H9 (cell line): ENCODE measurements around the gene SUPT20HL1. TPM values are rescaled to one million over a fixed set of nuclear protein-coding genes. Genes with fewer than 3 reads are reported as not detected.

ENCODE experiments used
- DNase-seq: peaks from one replicate; pipeline ENCODE4 v3.0.0-alpha.2; 2017
- H2AFZ ChIP-seq: one replicate; pipeline ENCODE4 v1.6.1; 2013; ENCODE audit warnings: mild to moderate bottlenecking, low read length, control low read depth, moderate library complexity
- H2AK5ac ChIP-seq: 2 replicates; pipeline ENCODE4 v1.6.1; 2013; ENCODE audit warnings: low read length, control low read depth, mixed read lengths; ENCODE audit not compliant: insufficient read length
- H2BK120ac ChIP-seq: one replicate; pipeline ENCODE4 v1.6.1; 2013; ENCODE audit warnings: low read depth, mild to moderate bottlenecking, low read length, control low read depth, inconsistent platforms; ENCODE audit not compliant: poor library complexity, severe bottlenecking
- H2BK12ac ChIP-seq: 2 replicates; pipeline ENCODE4 v1.6.1; 2013; ENCODE audit warnings: low read length, control low read depth, mixed read lengths, low read depth; ENCODE audit not compliant: insufficient read length
- H2BK15ac ChIP-seq: 2 replicates; pipeline ENCODE4 v1.6.1; 2013; ENCODE audit warnings: low read depth, low read length, control low read depth
- H2BK20ac ChIP-seq: one replicate; pipeline ENCODE4 v1.6.1; 2013; ENCODE audit warnings: low read depth, mild to moderate bottlenecking, low read length, control low read depth, inconsistent platforms; ENCODE audit not compliant: poor library complexity, severe bottlenecking
- H2BK5ac ChIP-seq: 2 replicates; pipeline ENCODE4 v1.6.1; 2013; ENCODE audit warnings: low read length, control low read depth, mixed read lengths; ENCODE audit not compliant: insufficient read length
- H3K14ac ChIP-seq: 2 replicates; pipeline ENCODE4 v1.6.1; 2013; ENCODE audit warnings: low read length, control low read depth; ENCODE audit not compliant: insufficient read depth
- H3K18ac ChIP-seq: 2 replicates; pipeline ENCODE4 v1.6.1; 2013; ENCODE audit warnings: low read depth, mild to moderate bottlenecking, mixed read lengths, low read length, control low read depth; ENCODE audit not compliant: insufficient read length
- H3K23ac ChIP-seq: 2 replicates; pipeline ENCODE4 v1.6.1; 2013; ENCODE audit warnings: low read length, control low read depth, mixed read lengths, low read depth; ENCODE audit not compliant: insufficient read length
- H3K23me2 ChIP-seq: 2 replicates; pipeline ENCODE4 v1.6.1; 2013; ENCODE audit warnings: low read depth, mild to moderate bottlenecking, mixed read lengths, low read length, control low read depth; ENCODE audit not compliant: insufficient read length, poor library complexity, severe bottlenecking
- H3K27ac ChIP-seq: 2 replicates; pipeline ENCODE4 v1.5.1; 2013; ENCODE audit warnings: low read length, control low read depth, mixed read lengths, low read depth; ENCODE audit not compliant: insufficient read length
- H3K27me3 ChIP-seq: 2 replicates; pipeline ENCODE4 v1.6.1; 2013; ENCODE audit warnings: low read length, control low read depth, inconsistent platforms; ENCODE audit not compliant: insufficient read depth
- H3K4ac ChIP-seq: 2 replicates; pipeline ENCODE4 v1.6.1; 2013; ENCODE audit warnings: low read depth, mild to moderate bottlenecking, control low read depth, inconsistent platforms, low read length, moderate library complexity
- H3K4me1 ChIP-seq: 2 replicates; pipeline ENCODE4 v1.6.1; 2013; ENCODE audit warnings: low read length, control low read depth, inconsistent platforms; ENCODE audit not compliant: insufficient read depth
- H3K4me2 ChIP-seq: 2 replicates; pipeline ENCODE4 v1.6.1; 2013; ENCODE audit warnings: low read length, control low read depth, mixed read lengths; ENCODE audit not compliant: insufficient read length, insufficient read depth
- H3K56ac ChIP-seq: 2 replicates; pipeline ENCODE4 v1.6.1; 2013; ENCODE audit warnings: low read depth, mild to moderate bottlenecking, mixed read lengths, low read length, control low read depth; ENCODE audit not compliant: insufficient read length
- H3K79me1 ChIP-seq: 2 replicates; pipeline ENCODE4 v1.6.1; 2013; ENCODE audit warnings: low read depth, mild to moderate bottlenecking, moderate library complexity, low read length, control low read depth, inconsistent platforms; ENCODE audit not compliant: insufficient read depth, poor library complexity, severe bottlenecking
- H3K79me2 ChIP-seq: 2 replicates; pipeline ENCODE4 v1.6.1; 2013; ENCODE audit warnings: low read length, control low read depth, inconsistent platforms; ENCODE audit not compliant: insufficient read depth
- H3K9ac ChIP-seq: 2 replicates; pipeline ENCODE4 v1.6.1; 2013; ENCODE audit warnings: low read length, control low read depth, mixed read lengths; ENCODE audit not compliant: insufficient read length; ENCODE audit errors: extremely low read depth
- H3K9me3 ChIP-seq: one replicate; pipeline ENCODE4 v1.6.1; 2013; ENCODE audit warnings: low read depth, low read length, inconsistent platforms; ENCODE audit not compliant: control insufficient read depth
- H3T11ph ChIP-seq: one replicate; pipeline ENCODE4 v1.6.1; 2013; ENCODE audit warnings: mild to moderate bottlenecking, low read length, control low read depth, inconsistent platforms
- H4K20me1 ChIP-seq: one replicate; pipeline ENCODE4 v1.6.1; 2013; ENCODE audit not compliant: control insufficient read depth, insufficient read length, insufficient read depth
- H4K5ac ChIP-seq: 2 replicates; pipeline ENCODE4 v1.6.1; 2013; ENCODE audit warnings: low read depth, mild to moderate bottlenecking, mixed read lengths, low read length, control low read depth; ENCODE audit not compliant: insufficient read length
- H4K8ac ChIP-seq: replicated peaks from 2 replicates; pipeline ENCODE4 v1.6.1; 2013; ENCODE audit warnings: low read length, control low read depth, mixed read lengths, low read depth; ENCODE audit not compliant: insufficient read length
- H4K91ac ChIP-seq: 2 replicates; pipeline ENCODE4 v1.6.1; 2013; ENCODE audit warnings: low read depth, mild to moderate bottlenecking, moderate library complexity, mixed read lengths, low read length, control low read depth; ENCODE audit not compliant: insufficient read length
- H3K27ac Mint-ChIP-seq, 3 experiments: 2 replicates in 2 of 3; 3 replicates in 1 of 3; pipeline ENCODE4 v1.8.0; 2020 to 2021; ENCODE audit warnings: mixed read lengths in 3 of 3, mild to moderate bottlenecking in 1 of 3, moderate library complexity in 1 of 3
- H3K27me3 Mint-ChIP-seq: 2 replicates; pipeline ENCODE4 v1.8.0; 2021; ENCODE audit warnings: low read depth, mild to moderate bottlenecking, moderate library complexity, mixed read lengths
- H3K36me3 Mint-ChIP-seq, 3 experiments: 2 replicates in 2 of 3; 3 replicates in 1 of 3; pipeline ENCODE4 v1.8.0; 2020 to 2021; ENCODE audit warnings: low read depth in 3 of 3, mixed read lengths in 3 of 3; ENCODE audit not compliant: insufficient read depth in 1 of 3
- H3K4me1 Mint-ChIP-seq, 2 experiments: 2 replicates each; pipeline ENCODE4 v1.8.0; 2020; ENCODE audit warnings: mixed read lengths in 2 of 2
- H3K4me3 Mint-ChIP-seq, 2 experiments: 2 replicates in 1 of 2; 3 replicates in 1 of 2; pipeline ENCODE4 v1.8.0; 2020 to 2021; ENCODE audit warnings: mild to moderate bottlenecking in 2 of 2, mixed read lengths in 2 of 2, moderate library complexity in 1 of 2
- H3K9me3 Mint-ChIP-seq, 2 experiments: 2 replicates in 1 of 2; 3 replicates in 1 of 2; pipeline ENCODE4 v1.8.0; 2020; ENCODE audit warnings: mild to moderate bottlenecking in 2 of 2, mixed read lengths in 2 of 2, moderate library complexity in 1 of 2
- WGBS: extraction: QIAGEN DNeasy Blood & Tissue Kit; methylation state at CpG from one replicate; pipeline ENCODE4 v1.1.7; 2013; ENCODE audit warnings: missing lambda C conversion rate, low lambda C conversion rate, mixed read lengths; ENCODE audit not compliant: insufficient read length; ENCODE audit errors: extremely low coverage; 5-methylcytosine and 5-hydroxymethylcytosine counted together
- total RNA-seq: library from RNA; stranded (reverse); gene quantifications from 2 replicates; pipeline ENCODE4 v1.2.1, GENCODE V29; 2021
- TF ChIP-seq, protein P1 (sequence below): fragments of 200-600 bp; sonication (generic); conservative IDR thresholded peaks from 3 replicates; pipeline ENCODE4 v1.8.0; 2021; ENCODE audit warnings: antibody characterized with exemption, mild to moderate bottlenecking

The SUPT20HL1 gene
- total RNA-seq, 1 experiment from 2014 or later: not detected

DNA sequence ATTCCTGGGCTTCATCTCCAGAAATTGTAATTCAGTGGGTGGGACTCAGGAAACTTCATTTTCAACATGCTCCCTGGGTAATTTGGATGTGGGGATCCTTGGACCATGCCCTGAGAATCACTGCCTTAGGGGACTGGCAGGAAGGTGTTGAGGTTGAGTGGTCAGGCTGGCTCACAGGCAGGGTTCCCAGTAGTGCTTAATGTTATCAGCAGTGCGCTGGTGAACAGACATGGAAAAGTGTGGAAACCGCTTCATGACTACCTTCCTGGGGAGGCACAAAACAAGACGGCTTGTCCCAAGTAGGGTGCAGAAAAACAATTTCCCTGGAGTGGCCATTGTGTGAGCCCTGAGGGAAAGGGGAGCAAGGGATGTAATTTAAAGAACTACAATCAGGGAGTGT is 31.4 kb downstream of the SUPT20HL1 start:
- no peak overlapping the region for H2AFZ ChIP-seq
- 0 out of 2 replicates have a peak, but pooled peaks cover 2% of the 10 kb centered on the region for H3K27me3 Mint-ChIP-seq
- no peak for DNase-seq
- no peak overlapping the region for H4K91ac ChIP-seq
- H2AK5ac ChIP-seq: no peak overlapping the region
- no peak overlapping the region for H3K56ac ChIP-seq
- no peak overlapping the region for H3K18ac ChIP-seq
- H2BK15ac ChIP-seq: no peak overlapping the region
- H3K9me3 Mint-ChIP-seq: no peaks in the 10 kb centered on the region
- H3K4me3 Mint-ChIP-seq: no peak overlapping the region
- no peaks in the 10 kb centered on the region for H4K20me1 ChIP-seq
- H3K4me1 Mint-ChIP-seq: peaks cover 50 to 54% of the 10 kb centered on the region in 2 experiments
- no peak overlapping the region for H3K4me2 ChIP-seq
- no peak overlapping the region for H3T11ph ChIP-seq
- no peak overlapping the region for H2BK5ac ChIP-seq
- TF ChIP-seq, protein P1, sequence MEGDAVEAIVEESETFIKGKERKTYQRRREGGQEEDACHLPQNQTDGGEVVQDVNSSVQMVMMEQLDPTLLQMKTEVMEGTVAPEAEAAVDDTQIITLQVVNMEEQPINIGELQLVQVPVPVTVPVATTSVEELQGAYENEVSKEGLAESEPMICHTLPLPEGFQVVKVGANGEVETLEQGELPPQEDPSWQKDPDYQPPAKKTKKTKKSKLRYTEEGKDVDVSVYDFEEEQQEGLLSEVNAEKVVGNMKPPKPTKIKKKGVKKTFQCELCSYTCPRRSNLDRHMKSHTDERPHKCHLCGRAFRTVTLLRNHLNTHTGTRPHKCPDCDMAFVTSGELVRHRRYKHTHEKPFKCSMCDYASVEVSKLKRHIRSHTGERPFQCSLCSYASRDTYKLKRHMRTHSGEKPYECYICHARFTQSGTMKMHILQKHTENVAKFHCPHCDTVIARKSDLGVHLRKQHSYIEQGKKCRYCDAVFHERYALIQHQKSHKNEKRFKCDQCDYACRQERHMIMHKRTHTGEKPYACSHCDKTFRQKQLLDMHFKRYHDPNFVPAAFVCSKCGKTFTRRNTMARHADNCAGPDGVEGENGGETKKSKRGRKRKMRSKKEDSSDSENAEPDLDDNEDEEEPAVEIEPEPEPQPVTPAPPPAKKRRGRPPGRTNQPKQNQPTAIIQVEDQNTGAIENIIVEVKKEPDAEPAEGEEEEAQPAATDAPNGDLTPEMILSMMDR: no peak
- peaks cover 11% of the 10 kb centered on the region; the same call in 1 of the 2 replicates for H3K4me1 ChIP-seq
- no peak overlapping the region for H4K8ac ChIP-seq
- no peaks in the 10 kb centered on the region for H3K23me2 ChIP-seq
- no peaks in the 10 kb centered on the region for H3K79me2 ChIP-seq
- H3K27me3 ChIP-seq: no peaks in the 10 kb centered on the region; the same call in 1 of the 2 replicates
- H3K27ac ChIP-seq: no peak overlapping the region
- H3K9ac ChIP-seq: no peak overlapping the region
- no peak overlapping the region for H2BK120ac ChIP-seq
- no peak overlapping the region for H2BK12ac ChIP-seq
- H3K79me1 ChIP-seq: no peaks in the 10 kb centered on the region
- no peak overlapping the region for H3K23ac ChIP-seq
- no peak overlapping the region for H2BK20ac ChIP-seq
- no peak overlapping the region for H4K5ac ChIP-seq
- no peak overlapping the region for H3K4ac ChIP-seq
- no peaks in the 10 kb centered on the region for H3K36me3 Mint-ChIP-seq
- no peaks in the 10 kb centered on the region for H3K9me3 ChIP-seq
- peak overlapping the region in 1 of 3 experiments; percentile 3; a peak in 2 of 7 replicates for H3K27ac Mint-ChIP-seq
- no CpG with 5 or more reads among the region's 3 CpGs for WGBS
- H3K14ac ChIP-seq: no peak overlapping the region
